GM19328 (cell line): ENCODE results near the gene HS3ST3B1.

Source experiments
- ATAC-seq: cut with Tn5 transposase; IDR thresholded peaks from one replicate; pipeline ENCODE4 v1.9.1; 2021; ENCODE audit warnings: mild to moderate bottlenecking, moderate library complexity; ENCODE audit not compliant: unreplicated experiment

HS3ST3B1 gene

GRCh38 chr17:14300575-14301278, at the start of gene HS3ST3B1:
TSS of gene HS3ST3B1 (plus strand) at chr17:14301081. CDS start at chr17:14301519, 438 bp downstream.
- peak; percentile 64 for ATAC-seq

- no peak for ATAC-seq
Observed at GRCh38 chr17:14261406-14261805, 39.5 kb upstream of the HS3ST3B1 start.

GRCh38 chr17:14268264-14268663, 32.6 kb upstream of the HS3ST3B1 start:
- no peak for ATAC-seq

GRCh38 chr17:14269473-14269872, 31.4 kb upstream of the HS3ST3B1 start:
- ATAC-seq, result no peak

GRCh38 chr17:14270508-14270907, 30.4 kb upstream of the HS3ST3B1 start:
- no peak for ATAC-seq

GRCh38 chr17:14276535-14277250, 24.2 kb upstream of the HS3ST3B1 start:
- ATAC-seq, result no peak

- ATAC-seq, result no peak
Observed at GRCh38 chr17:14281530-14281929, 19.4 kb upstream of the HS3ST3B1 start.

GRCh38 chr17:14282726-14283125, 18.2 kb upstream of the HS3ST3B1 start:
- ATAC-seq, result no peak

- no peak for ATAC-seq
Observed at GRCh38 chr17:14289162-14289561, 11.7 kb upstream of the HS3ST3B1 start.

GRCh38 chr17:14294876-14295275, 6.0 kb upstream of the HS3ST3B1 start:
- no peak for ATAC-seq

- no peak for ATAC-seq
Observed at GRCh38 chr17:14295676-14296075, 5.2 kb upstream of the HS3ST3B1 start.

- no peak for ATAC-seq
Observed at GRCh38 chr17:14296166-14296910, 4.5 kb upstream of the HS3ST3B1 start.

GRCh38 chr17:14297161-14297851, 3.6 kb upstream of the HS3ST3B1 start:
- no peak for ATAC-seq

- ATAC-seq, result no peak
Observed at GRCh38 chr17:14298221-14298946, 2.5 kb upstream of the HS3ST3B1 start.

GRCh38 chr17:14298947-14299279, 2.0 kb upstream of the HS3ST3B1 start:
- no peak for ATAC-seq

GRCh38 chr17:14299280-14300141, 1.4 kb upstream of the HS3ST3B1 start:
- ATAC-seq, result no peak

- no peak for ATAC-seq
Observed at GRCh38 chr17:14301279-14302090, 604 bp downstream of the HS3ST3B1 start.

- ATAC-seq, result peak; percentile 1
Observed at GRCh38 chr17:14302091-14302430, 1.2 kb downstream of the HS3ST3B1 start.
